HPDE6-E6E7 (cell line): ENCODE measurements around the gene FBN3.
"Not testable (repeated sequence)": the region's sequence is repeated elsewhere in the genome, so short reads cannot be mapped to it uniquely, and the experiment has no call there.

ENCODE experiments used
- DNase-seq: peaks from one replicate; pipeline ENCODE4 v3.0.0; 2011; ENCODE audit warnings: missing footprints; ENCODE audit errors: extremely low spot score

FBN3 gene

GRCh38 chr19:8117991-8118390, 31.4 kb downstream of the FBN3 start:
- no peak for DNase-seq

DNA sequence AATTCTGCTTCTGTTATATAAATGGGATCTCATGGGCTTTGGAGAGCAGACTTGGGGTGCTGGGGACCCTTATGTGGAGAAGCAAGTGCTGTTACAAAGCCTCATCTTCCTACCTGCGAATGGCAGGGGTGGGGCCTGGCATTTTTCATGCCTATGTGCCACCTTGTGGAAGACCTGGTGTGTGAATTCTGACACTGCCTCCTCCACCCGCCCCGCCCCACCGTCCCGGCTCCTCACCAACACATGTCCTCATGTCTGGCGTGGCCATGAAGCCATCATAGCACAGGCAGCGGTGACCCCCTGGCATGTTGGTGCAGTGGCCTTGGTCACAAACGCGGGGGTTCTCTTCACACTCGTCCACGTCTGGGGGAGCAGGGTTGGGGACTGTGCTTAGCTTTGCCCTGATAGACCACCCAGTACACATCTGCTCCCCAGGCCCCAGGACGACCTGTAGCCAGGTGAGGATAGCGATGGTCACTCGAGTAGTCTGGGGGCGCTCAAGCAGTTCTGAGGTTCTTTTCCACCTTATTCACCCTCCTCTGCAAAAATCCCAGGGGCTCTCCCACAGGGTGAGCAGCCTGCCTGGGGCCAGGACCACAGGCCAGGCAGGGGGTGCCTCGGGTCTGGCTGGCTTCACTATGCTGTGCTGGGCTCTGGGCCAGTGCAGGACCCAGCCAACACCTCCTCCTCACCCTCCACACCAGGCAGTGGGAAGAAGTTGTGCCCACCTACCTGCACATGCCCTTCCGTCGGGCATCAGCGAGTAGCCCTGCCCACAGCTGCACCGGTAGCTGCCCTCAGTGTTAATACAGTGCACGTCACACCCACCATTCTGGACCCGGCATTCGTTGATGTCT, 32.7 kb downstream of the FBN3 start:
- DNase-seq: no peak

DNA sequence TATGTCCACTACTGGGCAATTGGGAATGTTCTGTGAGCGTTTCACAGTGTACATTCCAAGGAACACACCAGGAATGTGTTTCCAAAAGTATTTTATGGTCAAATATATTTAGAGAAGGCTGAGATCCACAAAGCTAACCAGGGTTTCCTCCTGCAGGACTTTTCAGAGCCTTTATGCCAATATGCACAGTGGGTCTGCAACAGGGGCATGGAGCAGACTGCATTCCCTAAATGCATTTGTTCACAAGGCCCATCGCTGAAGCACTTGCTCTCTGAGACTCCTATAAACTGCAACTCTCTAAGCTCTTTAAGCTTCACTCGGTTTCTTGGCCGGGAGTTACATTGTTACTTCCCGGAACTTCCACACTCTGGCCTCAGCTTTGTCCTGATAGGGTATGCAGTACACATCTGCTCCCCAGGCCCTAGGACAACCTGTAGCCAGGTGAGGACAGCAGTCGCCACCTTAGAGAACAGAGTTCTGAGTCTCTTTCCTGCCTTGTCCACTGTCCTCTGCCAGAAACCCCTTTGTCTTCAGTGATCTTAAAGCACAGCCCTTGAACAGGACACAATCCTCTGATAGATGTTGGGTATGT, 33.5 kb downstream of the FBN3 start:
- no peak for DNase-seq

DNA sequence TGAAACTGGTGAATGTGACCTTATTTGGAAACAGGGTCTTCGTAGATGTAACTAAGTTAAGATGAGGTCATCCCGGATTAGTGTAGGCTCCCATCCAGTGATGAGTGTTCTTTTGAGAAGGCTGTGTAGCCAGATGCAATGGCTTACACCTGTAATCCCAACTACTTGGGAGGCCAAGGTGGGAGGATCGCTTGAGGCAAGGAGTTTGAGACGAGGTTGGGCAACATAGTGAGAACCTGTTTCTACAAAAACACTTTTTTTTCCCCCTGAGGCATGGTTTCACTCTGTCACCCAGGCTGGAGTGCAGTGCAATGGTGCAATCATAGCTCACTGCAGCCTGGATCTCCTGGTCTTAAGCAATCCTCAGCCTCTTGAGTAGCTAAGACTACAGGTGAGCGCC, 36.4 kb downstream of the FBN3 start:
- DNase-seq: no peak

DNA sequence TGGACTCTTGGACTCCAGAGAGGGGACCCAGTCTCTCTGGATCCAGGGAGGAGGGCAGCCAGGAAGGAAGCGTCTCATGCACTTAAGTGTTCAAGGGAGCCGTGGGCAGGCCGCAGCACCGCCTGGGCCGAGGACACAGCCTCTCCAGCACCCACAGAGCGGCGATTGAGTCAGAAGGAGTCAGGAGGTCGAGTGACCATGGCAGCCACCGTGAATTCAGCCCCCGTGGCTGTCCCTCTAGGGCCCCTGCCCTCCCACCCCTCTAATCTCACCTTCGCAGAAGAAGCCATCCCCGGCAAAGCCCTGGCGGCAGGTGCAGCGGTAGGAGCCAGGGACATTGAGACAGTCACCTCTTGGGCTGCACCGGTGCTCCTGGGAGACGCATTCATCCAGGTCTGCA, 38.0 kb downstream of the FBN3 start:
- no peak for DNase-seq

GRCh38 chr19:8110931-8111330, 38.5 kb downstream of the FBN3 start:
- no peak for DNase-seq

- DNase-seq: no peak
These were observed 39.3 kb downstream of the FBN3 start for GRCh38 chr19:8109890-8110662.

DNA sequence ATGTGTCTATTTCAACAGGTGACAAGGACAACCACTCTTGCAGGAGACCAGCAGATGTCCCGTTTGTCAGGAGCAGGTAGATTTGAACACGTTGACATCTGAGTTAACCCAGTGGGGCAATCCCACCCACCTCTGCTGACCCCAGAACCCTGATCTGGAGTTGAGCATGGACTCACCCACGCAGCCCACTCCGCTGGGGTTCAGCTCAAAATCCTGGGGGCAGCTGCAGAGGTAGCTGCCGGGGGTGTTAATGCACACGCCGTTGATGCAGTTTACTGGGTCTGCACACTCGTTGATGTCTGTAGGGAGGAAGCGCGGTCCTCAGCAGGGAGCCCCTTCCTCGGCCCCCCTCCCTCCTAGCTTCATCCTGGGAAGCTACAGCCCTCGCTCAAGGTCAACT, 39.9 kb downstream of the FBN3 start:
- DNase-seq: no peak

- no peak for DNase-seq
These were observed 40.6 kb downstream of the FBN3 start for GRCh38 chr19:8108560-8109445.

GRCh38 chr19:8107301-8107903, 42.0 kb downstream of the FBN3 start:
- no peak for DNase-seq

- DNase-seq: no peak
These were observed 43.9 kb downstream of the FBN3 start for GRCh38 chr19:8105471-8105870.

- DNase-seq: not testable (repeated sequence)
These were observed 47.5 kb downstream of the FBN3 start for GRCh38 chr19:8101910-8102309.

- no peak for DNase-seq
These were observed 48.1 kb downstream of the FBN3 start for GRCh38 chr19:8101311-8101710.

- DNase-seq: no peak
These were observed 51.5 kb downstream of the FBN3 start for GRCh38 chr19:8097681-8098567.

DNA sequence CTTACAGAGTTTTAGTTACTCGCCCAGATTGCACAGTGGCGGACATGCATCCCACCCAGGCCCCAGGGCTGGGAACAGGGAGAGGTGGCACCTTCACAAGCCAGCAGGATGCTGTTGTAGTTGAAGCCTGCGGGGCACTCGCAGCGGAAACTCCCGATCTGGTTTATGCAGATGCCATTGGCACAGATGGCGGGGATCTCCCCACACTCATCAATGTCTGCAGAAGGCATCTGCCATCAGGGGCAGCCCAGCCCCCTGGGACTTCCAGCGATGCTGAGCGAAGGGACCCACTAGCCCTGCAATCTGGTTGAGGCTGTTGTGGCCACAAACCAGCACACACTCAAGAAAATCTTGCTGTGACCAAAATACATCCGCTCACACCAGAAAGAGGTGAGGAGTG, 52.2 kb downstream of the FBN3 start:
- DNase-seq: no peak

GRCh38 chr19:8096071-8096470, 53.3 kb downstream of the FBN3 start:
- no peak for DNase-seq

GRCh38 chr19:8095354-8095886, 54.0 kb downstream of the FBN3 start:
- DNase-seq: no peak

GRCh38 chr19:8094336-8094735, 55.1 kb downstream of the FBN3 start:
- DNase-seq: no peak

- DNase-seq: no peak
These were observed 55.7 kb downstream of the FBN3 start for GRCh38 chr19:8093740-8094139.

DNA sequence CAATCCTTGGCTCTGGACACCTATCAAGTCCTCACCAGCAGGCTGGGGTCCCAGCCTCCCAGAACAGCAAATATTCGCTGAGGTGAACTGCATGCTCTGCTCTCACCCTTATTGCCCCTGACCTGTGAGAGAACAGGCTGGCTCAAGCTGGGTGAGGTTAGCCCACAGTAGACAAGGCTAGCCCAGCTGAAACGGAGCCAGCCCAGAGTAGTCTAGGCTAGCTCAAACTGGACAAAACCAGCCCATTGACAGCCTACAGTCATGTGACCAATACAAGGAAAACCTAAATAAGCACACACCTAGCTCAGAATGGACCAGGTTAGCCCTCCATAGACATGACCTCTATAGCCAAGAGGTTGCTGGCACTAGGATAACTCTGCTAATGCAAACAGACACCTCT, 58.4 kb downstream of the FBN3 start:
- DNase-seq: no peak
